Spleen (tissue), 11 donors: Measurements from ENCODE around the gene MAGEC3. TPM values are rescaled to one million over a fixed set of nuclear protein-coding genes. Genes with fewer than 3 reads are reported as not detected.
"Not testable (repeated sequence)": the region's sequence is repeated elsewhere in the genome, so short reads cannot be mapped to it uniquely, and the experiment has no call there.

Source experiments
- DNase-seq: peaks from one replicate; pipeline ENCODE4 v3.0.0-alpha.2; 2020
- H3K27ac ChIP-seq, 8 donors: fragments of 200-600 bp; sonication (generic) in 7 of 8; 1 replicate in 4 of 8; 2 replicates in 4 of 8; pipeline versions ENCODE4 v1.5.0 to v1.8.0; 2016 to 2021; ENCODE audit warnings: inconsistent platforms in 4 of 8, mild to moderate bottlenecking in 4 of 8, moderate library complexity in 1 of 8
- H3K27me3 ChIP-seq, 7 donors: fragments of 200-600 bp; sonication (generic) in 6 of 7; replicated peaks in 1 of 7; 1 replicate in 4 of 7; 2 replicates in 3 of 7; pipeline versions ENCODE4 v1.5.0 to v1.8.0; 2016 to 2021; ENCODE audit warnings: inconsistent platforms in 3 of 7, mild to moderate bottlenecking in 1 of 7
- H3K36me3 ChIP-seq, 6 donors: fragments of 200-600 bp; sonication (generic) in 5 of 6; 1 replicate in 4 of 6; 2 replicates in 2 of 6; pipeline versions ENCODE4 v1.5.0 to v1.8.0; 2016 to 2021; ENCODE audit warnings: inconsistent platforms in 2 of 6
- H3K4me1 ChIP-seq, 6 donors: fragments of 200-600 bp; sonication (generic) in 5 of 6; 1 replicate in 3 of 6; 2 replicates in 3 of 6; pipeline versions ENCODE4 v1.5.0 to v1.8.0; 2016 to 2021; ENCODE audit warnings: inconsistent platforms in 3 of 6
- H3K4me3 ChIP-seq, 8 donors: fragments of 200-600 bp; sonication (generic) in 7 of 8; 1 replicate in 4 of 8; 2 replicates in 4 of 8; pipeline versions ENCODE4 v1.5.0 to v1.8.0; 2016 to 2021; ENCODE audit warnings: inconsistent platforms in 4 of 8, mild to moderate bottlenecking in 4 of 8, moderate library complexity in 2 of 8
- H3K9me3 ChIP-seq, 8 donors: fragments of 200-600 bp; sonication (generic) in 7 of 8; 1 replicate in 4 of 8; 2 replicates in 4 of 8; pipeline versions ENCODE4 v1.5.0 to v1.8.0; 2016 to 2021; ENCODE audit warnings: inconsistent platforms in 4 of 8
- CTCF ChIP-seq, 11 experiments: fragments of 200-600 bp in 7 of 11; fragments of 450-650 bp in 4 of 11; sonication (generic) in 4 of 11; IDR thresholded peaks in 8 of 11; conservative IDR thresholded peaks in 3 of 11; 1 replicate in 7 of 11; 2 replicates in 4 of 11; pipeline versions ENCODE4 v1.4.0 to v1.8.0; 2016 to 2021; ENCODE audit warnings: antibody characterized with exemption in 11 of 11, inconsistent platforms in 4 of 11, mild to moderate bottlenecking in 1 of 11
- POLR2A ChIP-seq, 3 donors: fragments of 450-650 bp; IDR thresholded peaks; one replicate each; pipeline ENCODE4 v1.5.1; 2017; ENCODE audit warnings: antibody characterized with exemption in 3 of 3, mild to moderate bottlenecking in 1 of 3
- POLR2AphosphoS5 ChIP-seq, 3 donors: sonication (generic); formaldehyde crosslinking; IDR thresholded peaks; one replicate each; pipeline ENCODE4 v1.5.1; 2017; ENCODE audit warnings: antibody characterized with exemption in 3 of 3
- whole genome bisulfite sequencing, 5 donors: extraction: QIAGEN DNeasy Blood & Tissue Kit in 3 of 5; methylation state at CpG; one replicate each; pipeline versions ENCODE4 v1.1.5 to v1.1.7; 2013 to 2018; 5-methylcytosine and 5-hydroxymethylcytosine counted together
- intact Hi-C: fragments of 100-400 bp; cut with DNase I; formaldehyde crosslinking; loops from one replicate; pipeline ENCODE4 v1.15.0; 2023; ENCODE audit warnings: low total_unique reads
- polyA plus RNA-seq, 3 donors: library from polyadenylated mRNA; stranded (reverse); fragments of 200-250 nt; gene quantifications; one replicate each; pipeline ENCODE4 v1.2.1, GENCODE V29; 2013
- total RNA-seq, 7 donors: library from RNA; depleted of rRNA in 3 of 7; stranded (reverse); fragments of >200 nt in 3 of 7; fragmentation: NEBNext Ultra II Directional in 4 of 7; extraction: Animal tissue kit (Norgen Biotek cat#: 25700) in 4 of 7; gene quantifications; one replicate each; pipeline versions ENCODE4 v1.1.0 to v1.2.1, GENCODE V29; 2016 to 2021
- donor health status: healthy with polysubstance abuse.
- donor health status: DM: no; HTN: no; CAD: no; lungs with moderate emphysema.
- donor health status: DM: no; HTN: no; CAD: no.
- donor health status: Bipolar disorder and iron deficiency.
- donor health status: healthy.
- donor health status: DM: no; HTN: no; CAD: no.
- donor health status: DM: yes; HTN: yes; CAD: no.

The MAGEC3 gene
- total and polyA plus RNA-seq, 10 donors: 0.32 to 0.79 (median 0.57) TPM; not detected in 7

GRCh38 chrX:141857479-141857878 is 19.4 kb downstream of the MAGEC3 start:
- 34 to 60% (median 50%) methylated on average over 3 of the region's 3 CpGs for WGBS, 5 donors
- no peaks in the 10 kb centered on the region for H3K4me1 ChIP-seq
- no peak overlapping the region for H3K27ac ChIP-seq
- no peak for DNase-seq
- no peak for TF ChIP-seq CTCF (IDR thresholded peaks at IDR 0.05 in 8 of 11, conservative IDR thresholded peaks at IDR 0.05 in 3 of 11)
- TF ChIP-seq POLR2A (IDR thresholded peaks at IDR 0.05): no peak
- intact Hi-C loops: no loop called here
- H3K9me3 ChIP-seq: no peaks in the 10 kb centered on the region
- no peaks in the 10 kb centered on the region for H3K27me3 ChIP-seq
- H3K36me3 ChIP-seq: no peaks in the 10 kb centered on the region
- no peak overlapping the region for H3K4me3 ChIP-seq

DNA sequence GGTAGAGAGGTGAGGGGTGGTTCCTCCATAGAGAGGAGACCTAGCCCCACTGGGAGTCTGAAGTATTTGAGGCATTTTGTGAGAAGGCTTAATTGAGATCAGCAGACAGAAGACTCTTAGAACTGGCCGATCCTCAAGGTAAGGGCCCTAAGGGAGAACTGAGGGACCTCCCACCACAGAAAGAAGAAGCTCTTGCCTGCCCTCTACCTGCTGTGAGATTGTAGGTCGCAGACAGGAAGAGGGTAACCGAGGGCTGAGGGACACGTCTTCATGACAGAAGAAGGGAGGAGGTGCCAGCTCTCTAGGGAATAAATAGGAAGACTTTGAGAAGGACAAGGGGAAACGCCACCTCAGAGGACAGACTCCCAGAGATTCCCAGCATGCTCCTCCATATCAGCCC is 41.5 kb downstream of the MAGEC3 start:
- DNase-seq: no peak
- intact Hi-C loops: no loop called here
- Histone ChIP-seq H3K27ac (no peak overlapping the region), H3K27me3 (no peaks in the 10 kb centered on the region), H3K9me3 (no peaks in the 10 kb centered on the region), H3K4me3 (no peak overlapping the region), H3K36me3 (no peaks in the 10 kb centered on the region), H3K4me1 (no peaks in the 10 kb centered on the region)
- 51 to 66% (median 63%) methylated on average over 5 of the region's 5 CpGs for whole genome bisulfite sequencing, 5 donors
- TF ChIP-seq POLR2AphosphoS5 (IDR thresholded peaks at IDR 0.05) (no peak), CTCF (IDR thresholded peaks at IDR 0.05 in 8 of 11, conservative IDR thresholded peaks at IDR 0.05 in 3 of 11) (no peak)

DNA sequence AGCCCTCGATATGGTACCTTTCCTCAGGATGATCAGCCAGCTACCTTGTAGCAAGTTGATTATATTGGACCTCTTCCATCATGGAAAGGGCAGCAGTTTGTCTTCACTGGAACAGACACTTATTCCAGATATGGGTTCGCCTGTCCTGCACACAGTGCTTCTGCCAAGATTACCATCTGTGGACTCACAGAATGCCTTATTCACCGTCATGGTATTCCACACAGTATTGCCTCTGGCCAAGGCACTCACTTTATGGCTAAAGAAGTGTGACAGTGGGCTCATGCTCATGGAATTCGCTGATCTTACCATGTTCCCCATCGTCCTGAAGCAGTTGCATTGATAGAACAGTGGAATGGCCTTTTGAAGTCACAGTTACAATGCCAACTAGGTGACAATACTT is 50.7 kb downstream of the MAGEC3 start:
- H3K27me3 ChIP-seq, DNase-seq, H3K36me3 ChIP-seq, H3K4me3 ChIP-seq, H3K27ac ChIP-seq, H3K4me1 ChIP-seq, intact Hi-C loops, H3K9me3 ChIP-seq: not testable (repeated sequence)
- 59 to 100% (median 71%) methylated on average over 1 to 5 of the region's 5 CpGs for WGBS, 5 donors

DNA sequence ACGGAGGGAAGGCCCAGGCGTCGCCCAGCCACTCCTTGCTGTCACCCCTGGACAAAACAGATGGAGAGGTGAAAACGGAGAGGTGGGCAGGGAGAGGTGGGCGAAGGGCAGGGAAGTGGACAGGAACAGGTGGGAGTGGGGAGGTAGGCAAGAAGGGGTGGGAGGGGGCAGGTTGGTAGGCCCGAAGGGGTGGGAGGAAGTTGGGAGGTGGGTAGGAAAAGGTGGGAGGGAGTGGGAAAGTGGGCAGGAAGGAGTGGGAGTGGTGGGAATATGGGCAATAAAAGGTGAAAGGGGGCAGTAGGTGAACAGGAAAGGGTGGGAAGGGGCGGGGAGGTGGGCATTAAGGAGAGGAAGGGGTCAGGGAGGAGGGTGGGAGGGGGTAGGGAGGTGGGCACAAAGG is 56.6 kb downstream of the MAGEC3 start:
- H3K9me3 ChIP-seq: no peaks in the 10 kb centered on the region
- no peaks in the 10 kb centered on the region for H3K27me3 ChIP-seq
- intact Hi-C loops: no loop called here
- no peak for TF ChIP-seq POLR2AphosphoS5 (IDR thresholded peaks at IDR 0.05)
- no peak for TF ChIP-seq CTCF (IDR thresholded peaks at IDR 0.05 in 8 of 11, conservative IDR thresholded peaks at IDR 0.05 in 3 of 11)
- no peak for TF ChIP-seq POLR2A (IDR thresholded peaks at IDR 0.05)
- 73 to 92% (median 83%) methylated on average over 6 to 7 of the region's 7 CpGs for WGBS, 5 donors
- H3K4me3 ChIP-seq: no peak overlapping the region
- no peak for DNase-seq
- no peaks in the 10 kb centered on the region for H3K4me1 ChIP-seq
- H3K36me3 ChIP-seq: no peaks in the 10 kb centered on the region
- no peak overlapping the region for H3K27ac ChIP-seq

DNA sequence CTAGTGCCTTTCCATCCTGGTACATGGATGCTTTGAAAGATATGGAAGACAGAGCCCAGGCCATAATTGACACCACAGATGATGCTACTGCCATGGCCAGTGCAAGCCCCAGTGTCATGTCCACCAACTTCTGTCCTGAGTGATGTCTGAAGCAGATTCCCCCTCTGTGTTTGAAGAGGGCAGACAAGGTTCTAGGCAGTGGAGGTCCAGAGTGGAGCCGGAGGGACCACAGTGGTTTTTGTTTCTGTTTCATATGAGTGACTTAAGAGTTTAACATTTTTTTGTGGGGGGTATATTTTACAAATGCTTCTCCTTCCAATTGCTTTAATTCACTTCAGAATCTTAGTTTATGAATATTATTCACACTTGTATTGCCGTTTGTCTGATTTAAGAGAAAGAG is 59.6 kb downstream of the MAGEC3 start:
- H3K4me1 ChIP-seq: no peaks in the 10 kb centered on the region
- intact Hi-C loops: no loop called here
- no peaks in the 10 kb centered on the region for H3K36me3 ChIP-seq
- TF ChIP-seq POLR2AphosphoS5 (IDR thresholded peaks at IDR 0.05) (no peak), POLR2A (IDR thresholded peaks at IDR 0.05) (no peak), CTCF (IDR thresholded peaks at IDR 0.05 in 8 of 11, conservative IDR thresholded peaks at IDR 0.05 in 3 of 11) (no peak)
- H3K4me3 ChIP-seq: no peak overlapping the region
- no peak overlapping the region for H3K27ac ChIP-seq
- H3K9me3 ChIP-seq: no peaks in the 10 kb centered on the region
- WGBS, 5 donors: 73 to 94% (median 85%) methylated on average over 2 of the region's 2 CpGs
- no peaks in the 10 kb centered on the region for H3K27me3 ChIP-seq
- DNase-seq: no peak
